OCI-M2 (cell line): ENCODE results near the gene OR6B2.

Experiments used
- DNase-seq: peaks from one replicate; lab custom pipeline; 2025; ENCODE audit not compliant: unreplicated experiment; lab: John Stamatoyannopoulos, UW

The OR6B2 gene

GRCh38 chr2:239983004-239983778, 47.0 kb downstream of the OR6B2 start:
- DNase-seq: no peak
